Cerebellar cortex (tissue), 1 donor: Measurements from ENCODE around the gene MSMB.
"Not testable (repeated sequence)": the region's sequence is repeated elsewhere in the genome, so short reads cannot be mapped to it uniquely, and the experiment has no call there.

ENCODE experiments used
- DNase-seq: peaks from one replicate; pipeline ENCODE4 v3.0.0-alpha.2; 2015; ENCODE audit warnings: low spot score

The MSMB gene

DNA sequence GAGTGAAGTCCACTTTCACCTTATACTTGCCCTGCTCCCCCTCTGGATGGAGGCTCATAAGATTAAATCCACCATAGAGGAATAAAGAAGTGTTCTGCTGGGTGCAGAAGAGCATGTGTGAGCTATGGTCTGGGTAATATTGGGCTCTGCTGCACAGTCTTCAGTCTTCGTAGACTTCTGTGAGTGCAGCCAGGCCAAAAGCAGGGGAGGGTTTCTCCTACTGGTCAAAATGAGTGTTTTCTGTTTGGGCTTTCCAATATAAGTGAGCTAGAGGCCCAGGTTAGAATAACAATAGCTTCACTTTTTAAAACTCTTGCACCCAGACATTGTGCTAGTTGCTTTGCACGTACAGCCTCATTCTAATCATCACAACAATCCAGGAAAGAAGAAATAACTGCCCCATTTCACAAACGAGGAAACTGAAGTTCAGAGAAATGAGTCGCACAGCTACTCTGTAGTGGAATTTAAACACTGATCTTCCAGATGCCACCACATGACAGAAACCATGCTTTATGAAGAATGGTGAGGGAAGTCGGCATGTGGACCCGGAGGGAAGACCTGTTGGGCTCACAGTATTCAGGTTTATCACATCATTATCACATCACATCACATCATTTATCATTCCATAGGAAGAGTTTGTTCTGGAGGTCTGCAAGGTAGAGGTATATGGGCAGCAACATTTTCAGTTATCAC, 23.8 kb upstream of the MSMB start:
- no peak for DNase-seq

DNA sequence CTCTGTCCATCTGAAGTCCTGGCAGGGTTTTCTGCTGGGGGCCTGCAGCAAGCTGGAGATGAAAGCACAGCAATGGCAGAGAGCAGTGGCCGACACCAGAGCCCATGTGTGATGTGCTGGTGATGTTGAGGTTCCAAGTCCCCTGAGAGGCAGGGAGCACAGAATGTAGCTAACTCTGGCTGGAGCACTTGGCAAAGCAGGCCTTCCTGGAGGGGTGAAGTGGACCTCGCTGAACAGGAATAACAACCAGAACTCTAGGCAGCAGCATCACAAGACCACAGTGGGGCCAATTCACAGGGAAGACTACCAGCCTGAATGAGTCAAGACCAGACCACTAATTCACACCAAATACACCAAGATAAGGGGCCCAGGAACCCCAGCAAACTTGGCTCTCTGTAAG, 22.8 kb upstream of the MSMB start:
- no peak for DNase-seq

DNA sequence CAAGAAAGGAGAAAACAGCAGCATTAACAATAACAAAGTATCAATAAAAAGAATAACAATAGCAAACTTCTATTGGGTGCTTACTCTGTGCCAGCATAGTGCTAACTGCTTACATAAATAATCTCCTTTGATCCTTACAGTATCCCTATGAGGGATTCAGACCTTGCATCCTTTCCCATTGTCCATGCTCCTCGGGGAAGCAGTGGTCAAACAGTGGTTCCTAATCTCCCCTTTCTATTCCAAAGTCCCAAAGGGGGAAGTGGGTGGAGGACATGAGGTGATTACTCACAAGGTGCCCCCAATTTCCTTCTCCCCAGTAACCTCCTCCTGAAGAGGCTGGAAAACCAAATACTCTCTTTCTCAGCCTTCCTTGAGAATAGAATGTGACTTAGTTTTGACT, 22.0 kb upstream of the MSMB start:
- DNase-seq, result no peak

DNA sequence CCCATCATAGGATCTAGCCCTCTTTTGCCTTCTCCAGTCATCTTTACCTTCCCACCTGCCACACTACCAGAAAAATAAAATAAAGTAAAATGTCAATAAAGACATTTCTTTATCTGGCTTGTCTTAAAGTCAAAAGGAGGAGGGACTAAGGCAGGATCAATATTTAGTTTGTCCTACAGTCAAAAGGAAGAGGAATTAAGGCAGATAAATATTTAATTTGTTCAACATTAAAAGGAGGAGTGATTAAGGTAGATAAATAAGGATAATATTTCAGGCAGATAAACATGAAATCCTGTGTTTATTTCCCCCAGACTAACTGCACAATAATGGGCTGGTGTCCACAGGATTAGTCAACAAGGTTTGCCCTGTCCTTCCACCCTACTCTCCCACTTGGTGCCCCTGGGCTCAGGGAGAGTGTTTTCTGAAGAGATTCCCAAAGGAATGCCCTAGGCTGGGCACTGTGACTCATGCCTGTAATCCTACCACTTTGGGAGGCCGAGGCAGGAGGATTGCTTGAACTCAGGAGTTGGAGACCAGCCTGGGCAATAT, 18.3 kb upstream of the MSMB start:
- no peak for DNase-seq

DNA sequence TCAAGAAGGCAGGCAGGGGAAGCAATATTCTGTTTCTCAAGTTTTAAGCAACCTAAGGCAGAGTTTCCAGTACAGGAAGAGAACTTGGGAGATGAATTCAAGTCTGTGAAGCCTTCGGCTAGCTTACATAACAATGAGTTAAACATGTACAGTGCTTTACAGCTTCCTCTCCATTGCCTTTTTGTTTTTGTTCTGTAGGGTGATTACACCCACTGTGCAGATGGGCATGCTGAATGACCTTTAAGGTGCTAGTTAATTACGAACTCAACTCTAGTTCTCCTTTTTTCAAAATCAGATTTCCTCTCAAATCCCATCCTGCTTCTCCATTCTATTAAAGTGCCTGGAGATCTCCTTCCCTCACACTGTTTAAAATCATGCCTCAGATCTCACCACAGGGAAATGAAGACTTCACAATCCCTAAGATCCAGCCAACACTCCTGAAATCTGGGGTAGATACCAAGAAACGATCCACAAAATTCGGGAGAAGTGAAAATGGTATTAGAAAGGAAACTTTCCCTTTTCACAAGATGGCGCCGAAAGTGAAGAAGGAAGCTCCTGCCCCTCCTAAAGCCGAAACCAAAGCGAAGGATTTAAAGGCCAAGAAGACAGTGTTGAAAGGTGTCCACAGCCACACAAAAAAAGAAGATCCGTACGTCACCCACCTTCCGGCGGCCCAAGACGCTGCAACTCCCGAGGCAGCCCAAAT, 16.8 kb upstream of the MSMB start:
- no peak for DNase-seq

DNA sequence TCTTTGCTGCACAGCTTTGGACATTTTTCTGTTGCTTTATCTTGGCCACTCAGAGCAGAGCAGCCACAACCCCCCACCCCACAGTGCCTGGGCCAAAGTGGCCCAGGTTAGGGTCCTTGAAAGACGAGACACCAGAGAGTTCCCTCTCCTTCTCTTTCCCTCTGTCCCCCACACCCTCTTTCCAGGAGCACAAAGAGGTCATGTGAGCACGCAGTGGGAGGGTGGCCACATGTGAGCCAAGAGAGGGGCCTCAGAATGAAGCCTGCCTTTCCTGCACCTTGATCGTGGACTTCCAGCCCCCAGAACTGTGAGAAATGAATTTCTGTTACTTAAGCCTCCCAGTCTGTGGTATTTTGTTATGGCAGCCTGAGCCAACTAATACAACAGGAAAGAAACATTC, 14.6 kb upstream of the MSMB start:
- DNase-seq, result no peak

DNA sequence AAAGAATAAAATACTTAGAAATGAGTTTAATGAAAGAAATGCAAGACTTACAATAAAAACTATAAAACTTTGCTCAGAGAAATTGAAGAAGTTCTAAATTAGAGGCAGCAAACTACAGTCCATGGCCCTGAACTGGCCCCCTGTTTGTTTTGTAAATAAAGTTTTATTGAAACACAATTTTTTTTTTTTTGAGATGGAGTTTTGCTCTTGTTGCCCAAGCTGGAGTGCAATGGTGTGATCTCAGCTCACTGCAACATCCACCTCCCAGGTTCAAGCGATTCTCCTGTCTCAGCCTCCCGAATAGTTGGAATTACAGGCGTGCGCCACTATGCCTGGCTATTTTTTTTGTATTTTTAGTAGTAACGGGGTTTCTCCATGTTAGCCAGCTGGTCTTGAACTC, 11.9 kb upstream of the MSMB start:
- DNase-seq, result not testable (repeated sequence)

DNA sequence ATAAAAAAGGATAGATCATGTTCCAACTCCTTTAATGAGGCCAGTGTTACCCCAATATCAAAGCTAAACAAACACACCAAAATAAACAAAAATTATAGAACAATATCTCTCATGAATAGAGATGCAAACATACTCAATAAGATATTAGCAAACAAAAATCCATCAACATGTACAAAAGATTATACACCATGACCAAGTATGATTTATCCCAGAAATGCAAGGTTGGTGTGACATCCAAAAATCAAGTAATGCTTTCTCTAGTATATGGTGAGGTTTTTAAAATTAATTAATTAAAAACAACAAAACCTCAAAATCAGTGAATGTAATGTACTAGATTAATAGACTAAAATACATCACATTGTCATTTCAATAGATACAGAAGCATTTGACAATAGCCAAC, 11.0 kb upstream of the MSMB start:
- DNase-seq, result no peak

DNA sequence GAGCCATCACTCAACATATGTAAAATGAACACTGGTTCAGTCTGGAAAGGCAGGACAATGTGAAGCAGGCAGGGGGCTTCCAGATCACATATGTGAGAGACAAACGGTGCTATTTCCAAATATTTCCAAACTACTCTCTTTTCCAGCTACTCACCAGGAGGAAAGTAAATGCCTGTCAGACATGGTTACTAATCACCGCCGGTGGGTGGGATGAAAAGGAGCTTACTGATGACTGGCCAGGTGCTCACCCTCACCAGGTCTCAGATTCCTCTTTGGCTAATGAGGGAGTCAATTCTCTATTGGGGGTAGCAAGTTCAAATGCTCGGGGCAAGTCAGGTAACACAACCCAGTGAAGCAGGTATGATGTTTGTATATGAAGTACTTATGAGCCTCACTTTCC, 9.7 kb upstream of the MSMB start:
- no peak for DNase-seq

DNA sequence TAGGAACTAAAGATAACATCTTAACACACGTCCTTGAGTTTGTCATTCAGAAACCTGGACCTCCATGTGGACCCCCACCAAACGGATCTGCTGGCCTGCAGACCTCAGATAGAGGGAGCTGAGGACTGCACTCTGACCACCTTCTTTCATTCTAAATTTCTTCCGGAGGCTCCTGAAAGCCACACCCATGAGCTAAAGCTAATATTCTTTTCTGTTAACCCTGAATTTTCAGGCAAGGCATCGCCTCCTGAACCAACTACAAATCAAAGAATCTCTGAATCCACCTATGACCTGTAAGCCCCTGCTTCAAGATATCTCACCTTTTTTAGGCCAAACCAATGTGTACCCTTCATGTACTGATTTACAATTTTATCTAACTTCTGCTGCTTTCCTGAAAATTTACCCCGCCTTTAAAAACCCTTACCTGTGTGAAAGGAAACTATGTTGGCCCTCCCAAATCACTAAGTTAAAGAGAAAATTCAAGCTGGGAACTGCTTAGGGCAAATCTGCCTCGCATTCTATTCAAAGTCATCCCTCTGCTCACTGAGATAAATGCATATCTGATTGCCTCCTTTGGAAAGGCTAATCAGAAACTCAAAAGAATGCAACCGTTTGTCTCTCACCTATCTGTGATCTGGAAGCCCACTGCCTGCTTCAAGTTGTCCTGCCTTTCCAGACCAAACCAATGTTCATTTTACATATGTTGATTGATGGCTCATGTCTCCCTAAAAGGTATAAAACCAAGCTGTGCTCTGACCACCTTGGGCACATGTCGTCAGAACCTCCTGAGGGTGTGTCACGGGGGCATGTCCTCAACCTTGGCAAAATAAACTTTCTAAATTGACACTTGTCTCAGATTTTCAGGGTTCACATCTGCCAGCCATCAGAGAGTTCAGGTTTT, 7.7 kb upstream of the MSMB start:
- no peak for DNase-seq

DNA sequence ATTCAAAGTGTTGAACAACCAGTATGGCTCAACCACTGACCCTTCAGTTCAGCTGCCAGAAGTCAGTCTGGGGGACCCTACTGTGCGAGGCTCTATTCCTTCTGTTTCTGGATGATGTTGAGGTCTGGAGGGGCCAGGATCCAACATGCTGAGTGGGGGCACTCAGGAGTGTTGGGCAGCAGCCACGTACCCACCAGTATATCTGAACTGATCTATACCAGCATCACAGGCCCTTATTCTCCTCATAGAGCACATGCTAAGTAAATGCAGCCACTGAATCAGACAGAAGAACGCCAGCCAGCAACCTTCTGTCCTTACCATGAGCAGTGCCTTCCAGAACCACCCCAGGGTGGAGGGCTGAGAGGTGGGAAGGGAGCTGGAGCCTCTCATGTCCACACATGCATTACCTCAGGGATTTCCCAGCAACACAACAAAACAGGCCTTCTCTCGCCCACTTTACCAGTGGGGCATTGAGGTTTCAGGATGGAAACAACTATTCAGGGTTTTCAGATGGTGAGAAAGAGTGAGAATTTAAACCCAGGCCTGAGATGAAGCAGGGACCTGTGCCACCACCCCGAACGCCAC, 6.8 kb upstream of the MSMB start:
- no peak for DNase-seq

DNA sequence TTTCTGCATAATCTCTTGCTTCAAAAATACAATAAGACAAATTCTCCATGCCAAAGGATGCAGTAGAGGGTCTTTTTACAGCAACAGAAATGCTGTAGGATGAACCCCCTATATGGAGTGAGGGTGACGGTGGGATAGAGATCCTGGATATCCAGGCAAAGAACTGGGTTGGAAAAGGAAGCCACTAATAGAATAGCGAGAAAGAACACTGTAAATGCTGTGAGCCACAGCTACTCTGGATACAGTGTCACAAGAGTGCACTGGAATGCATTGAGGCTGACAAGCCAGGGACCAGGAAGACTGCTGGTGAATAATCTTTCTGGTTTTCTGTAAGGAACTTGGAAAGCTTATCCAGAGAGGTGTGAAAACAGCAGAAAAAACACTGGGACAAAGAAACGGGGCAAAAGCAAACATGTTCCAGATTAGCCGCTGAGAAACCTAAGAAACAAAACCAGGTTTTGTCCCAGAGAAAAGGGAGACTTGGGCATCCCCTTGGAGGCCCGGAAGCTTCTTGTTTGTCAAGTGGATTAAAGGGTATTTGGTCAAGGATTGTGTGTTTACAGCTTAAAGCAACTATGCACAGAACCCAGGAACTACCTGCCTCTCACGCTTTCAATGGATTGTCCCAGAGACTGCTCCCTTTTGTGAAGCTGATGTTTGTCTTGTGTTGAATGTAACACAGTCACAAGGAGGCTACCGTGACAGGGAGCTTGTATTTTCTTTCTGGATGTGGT, 6.2 kb upstream of the MSMB start:
- DNase-seq, result no peak

DNA sequence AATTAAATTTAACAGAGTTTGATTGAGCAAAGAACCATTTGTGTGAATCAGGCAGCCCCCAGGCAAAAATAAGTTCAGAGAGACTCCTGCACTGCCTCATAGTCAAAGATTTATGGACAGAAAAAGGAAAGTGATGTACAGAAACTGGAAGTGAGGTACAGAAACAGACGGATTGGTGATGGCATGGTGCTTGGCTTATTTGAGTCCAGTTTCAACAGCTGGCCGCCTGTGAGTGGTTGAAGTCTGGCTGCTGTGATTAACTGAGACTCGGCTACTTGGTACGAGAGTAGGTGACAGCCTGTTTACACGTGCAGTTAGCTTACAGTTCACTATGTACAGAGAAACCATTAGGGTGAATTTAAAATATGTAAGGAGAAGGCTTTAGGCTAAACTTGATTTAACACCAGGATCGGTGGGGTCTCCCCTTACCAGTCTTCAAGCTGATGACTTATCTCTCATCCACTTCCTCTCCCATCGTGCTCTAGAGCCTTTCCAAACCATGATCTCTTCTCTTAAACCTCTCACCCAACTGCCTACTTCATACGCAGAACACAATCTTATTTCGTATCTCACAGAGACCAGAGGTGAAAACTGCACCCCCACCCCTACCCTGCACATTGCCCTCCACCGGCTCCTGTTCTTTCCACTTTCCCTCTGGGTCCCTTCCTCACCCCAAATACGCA, 5.0 kb upstream of the MSMB start:
- DNase-seq, result no peak

DNA sequence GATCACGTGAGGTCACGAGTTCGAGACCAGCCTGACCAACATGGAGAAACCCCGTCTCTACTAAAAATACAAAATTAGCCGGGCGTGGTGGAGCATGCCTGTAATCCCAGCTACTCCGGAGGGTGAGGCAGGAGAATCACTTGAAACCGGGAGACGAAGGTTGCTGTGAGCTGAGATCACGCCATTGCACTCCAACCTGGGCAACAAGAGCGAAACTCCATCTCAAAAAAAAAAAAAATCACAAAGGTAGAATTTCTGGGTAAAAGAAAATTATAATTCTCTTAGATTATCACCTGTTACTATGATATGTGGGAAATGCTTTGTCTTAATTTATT, 3.4 kb upstream of the MSMB start:
- not testable (repeated sequence) for DNase-seq

DNA sequence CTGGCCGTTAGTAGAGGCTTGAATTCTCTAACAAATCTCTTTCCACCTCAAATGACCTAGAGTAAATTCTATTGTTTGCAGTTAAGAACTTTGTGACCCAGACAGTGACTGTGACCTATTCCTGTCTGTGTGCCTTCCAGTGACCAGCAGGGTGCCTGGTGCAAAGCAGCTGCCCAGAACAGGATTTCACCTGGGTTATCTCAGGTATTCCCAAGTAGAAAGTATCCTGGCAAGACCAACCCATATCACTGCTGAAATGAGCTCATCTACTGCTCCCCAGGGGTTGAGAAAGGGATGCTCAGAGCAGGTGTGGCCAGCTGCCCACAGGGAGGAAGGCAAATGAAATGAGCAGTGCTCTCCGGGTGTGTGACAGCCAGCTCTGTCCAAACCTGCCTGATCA, 2.1 kb upstream of the MSMB start:
- no peak for DNase-seq

DNA sequence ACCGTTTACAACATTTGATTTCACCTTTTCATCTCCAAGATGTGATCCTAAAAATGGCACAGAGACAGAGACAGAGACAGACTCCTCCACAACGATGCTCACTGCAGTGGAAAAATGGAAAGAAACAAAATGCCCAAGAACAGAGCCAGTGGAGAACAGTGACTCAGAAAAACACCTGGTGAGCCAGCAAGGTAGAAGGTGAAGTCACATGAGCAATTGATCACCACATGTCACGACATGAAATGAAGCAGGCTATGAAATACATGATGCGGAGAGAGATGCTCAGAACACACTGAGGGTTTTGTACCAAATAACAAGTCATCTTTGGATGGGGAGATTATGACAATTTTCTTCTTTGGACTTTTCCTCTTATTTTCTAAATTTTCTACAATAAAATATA, 3.5 kb downstream of the MSMB start:
- no peak for DNase-seq

DNA sequence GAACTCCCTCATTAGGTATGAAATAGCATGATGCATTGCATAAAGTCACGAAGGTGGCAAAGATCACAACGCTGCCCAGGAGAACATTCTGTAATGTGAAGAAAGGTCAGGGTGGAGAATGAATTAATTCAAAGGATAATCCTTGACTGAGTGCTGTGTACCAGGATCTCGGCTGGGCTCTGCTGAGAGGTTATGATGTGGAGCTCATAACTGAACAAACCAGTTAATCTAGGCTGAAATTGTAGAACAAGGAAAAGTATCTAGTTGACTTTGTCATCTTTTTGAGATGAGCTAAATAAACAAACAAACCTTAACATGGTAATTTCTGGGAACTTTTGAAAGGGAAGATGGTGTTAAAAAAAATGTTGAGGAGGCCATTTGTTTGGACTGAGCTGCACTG, 6.1 kb downstream of the MSMB start:
- DNase-seq, result no peak

DNA sequence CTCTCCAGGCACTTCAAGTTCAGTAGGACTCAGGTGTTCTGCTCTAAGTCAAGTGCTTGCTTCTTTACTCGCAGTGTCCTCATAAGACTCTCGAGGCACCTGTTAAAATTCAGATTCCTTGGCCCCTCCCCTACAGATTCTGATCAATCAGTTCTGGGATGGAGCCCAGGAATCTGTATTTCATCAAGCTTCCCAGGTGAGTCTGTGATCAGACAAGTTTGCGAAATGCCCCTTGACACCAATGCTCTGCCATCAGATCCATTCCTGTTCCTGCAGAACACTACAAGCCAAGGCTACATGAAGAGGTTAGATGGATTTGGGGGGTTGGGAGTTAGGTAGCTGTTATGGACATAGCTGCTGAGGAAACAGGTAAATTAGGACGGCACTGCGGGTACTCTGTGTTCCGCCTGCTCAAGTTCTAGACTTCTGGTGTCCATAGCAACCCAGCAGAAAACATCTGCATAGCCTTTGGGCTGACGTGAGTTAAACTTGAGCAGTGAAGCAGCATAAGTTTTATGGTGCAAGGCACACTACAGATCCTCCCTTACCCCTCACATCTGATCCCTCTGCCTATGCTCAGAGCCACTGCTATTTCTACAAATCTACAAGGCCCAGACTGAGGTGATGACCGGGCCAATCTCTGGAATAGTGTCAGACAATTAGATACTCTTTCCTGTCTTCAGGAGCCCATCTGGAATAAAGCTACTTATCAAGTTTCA, 8.8 kb downstream of the MSMB start:
- DNase-seq, result no peak

DNA sequence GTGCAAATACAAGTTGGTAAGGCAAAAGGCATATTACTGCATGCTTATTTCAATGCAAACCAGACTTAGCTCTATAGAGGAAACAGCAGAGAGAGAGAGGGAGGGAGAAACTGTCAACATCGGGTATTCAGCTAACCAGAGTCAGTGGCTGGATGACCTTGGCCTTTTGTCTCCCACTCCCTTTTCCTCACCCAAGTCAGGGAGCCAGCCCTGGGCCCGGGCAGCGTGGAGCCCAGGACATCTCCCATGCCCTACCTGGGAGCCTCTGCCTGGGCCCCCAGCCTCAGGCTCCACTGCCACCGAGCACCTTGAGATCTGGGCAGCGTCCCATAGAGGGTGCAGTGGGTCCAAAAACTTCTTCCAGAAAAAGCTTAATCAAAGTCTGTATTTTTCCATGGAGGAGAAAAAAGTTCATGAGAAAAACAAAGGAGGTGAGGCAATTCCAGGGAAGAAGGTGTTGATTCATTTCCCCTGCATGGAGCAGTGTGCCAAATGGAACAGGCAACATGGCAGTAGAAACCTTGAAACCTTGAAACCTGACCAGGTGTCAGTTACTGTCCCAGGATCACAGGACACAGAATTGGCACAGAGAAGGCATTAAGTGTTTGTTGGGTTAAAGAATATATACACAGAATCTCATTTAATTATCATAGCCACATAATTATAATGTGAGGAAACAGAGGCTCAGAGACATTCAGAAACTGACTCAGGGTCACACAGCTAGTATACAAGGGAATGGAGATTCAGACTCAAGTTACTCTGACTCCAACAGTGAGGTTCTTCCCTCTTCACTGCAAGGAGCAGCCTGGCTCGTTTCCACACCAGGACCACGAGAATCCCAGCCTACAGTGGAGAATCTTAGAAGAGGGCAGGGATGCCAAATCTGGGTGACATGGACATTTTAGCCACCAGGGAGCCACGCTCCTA, 9.9 kb downstream of the MSMB start:
- DNase-seq, result no peak
